Uterus (tissue), 4 donors: ENCODE results near the gene ATF6. TPM values are rescaled to one million over a fixed set of nuclear protein-coding genes. Genes with fewer than 3 reads are reported as not detected.
"Not testable (repeated sequence)": the region's sequence is repeated elsewhere in the genome, so short reads cannot be mapped to it uniquely, and the experiment has no call there.

Source experiments
- DNase-seq, 2 donors: peaks; one replicate each; pipeline ENCODE4 v3.0.0-alpha.2; 2019 to 2020
- H3K27ac ChIP-seq, 2 donors: fragments of 200-600 bp; sonication (generic); 1 replicate in 1 of 2; 2 replicates in 1 of 2; pipeline ENCODE4 v1.5.1; 2016 to 2018
- H3K27me3 ChIP-seq, 2 donors: fragments of 200-600 bp; sonication (generic); one replicate each; pipeline ENCODE4 v1.5.1; 2018 to 2019; ENCODE audit warnings: control low read depth in 1 of 2
- H3K36me3 ChIP-seq, 2 donors: fragments of 200-600 bp; sonication (generic); one replicate each; pipeline ENCODE4 v1.5.1; 2019; ENCODE audit warnings: control low read depth in 1 of 2
- H3K4me1 ChIP-seq, 2 donors: fragments of 200-600 bp; sonication (generic); one replicate each; pipeline ENCODE4 v1.5.1; 2018 to 2019; ENCODE audit warnings: control low read depth in 1 of 2
- H3K4me3 ChIP-seq, 2 donors: fragments of 200-600 bp; sonication (generic); 1 replicate in 1 of 2; 2 replicates in 1 of 2; pipeline ENCODE4 v1.5.1; 2018 to 2019; ENCODE audit warnings: mild to moderate bottlenecking in 1 of 2
- H3K9me3 ChIP-seq, 2 donors: fragments of 200-600 bp; sonication (generic); one replicate each; pipeline ENCODE4 v1.5.1; 2019; ENCODE audit warnings: control low read depth in 1 of 2
- POLR2A ChIP-seq, 2 donors: fragments of 450-650 bp; IDR thresholded peaks; one replicate each; pipeline ENCODE4 v1.6.1; 2016; ENCODE audit warnings: antibody characterized with exemption in 2 of 2, mild to moderate bottlenecking in 1 of 2, moderate library complexity in 1 of 2
- intact Hi-C: fragments of 100-400 bp; cut with DNase I; formaldehyde crosslinking; loops from one replicate; pipeline ENCODE4 v1.15.1; 2023; ENCODE audit warnings: low total_unique reads
- total RNA-seq, 4 donors: library from RNA; depleted of rRNA in 3 of 4; stranded (reverse); fragments of >200 nt in 3 of 4; gene quantifications; one replicate each; pipeline versions ENCODE4 v1.1.0 to v1.2.4, GENCODE V29; 2014 to 2023
- TF ChIP-seq, protein P1 (sequence below), 4 experiments: fragments of 200-600 bp in 2 of 4; fragments of 450-650 bp in 2 of 4; sonication (generic) in 2 of 4; IDR thresholded peaks; one replicate each; pipeline ENCODE4 v1.5.1; 2016 to 2019; ENCODE audit warnings: antibody characterized with exemption in 4 of 4, mild to moderate bottlenecking in 2 of 4, moderate library complexity in 1 of 4
- donor health status: DM: yes; HTN: yes; CAD: no.

ATF6 gene
- total RNA-seq, 4 donors from 2014 or later, result 16.2 to 37.7 (median 30.0) TPM

DNA sequence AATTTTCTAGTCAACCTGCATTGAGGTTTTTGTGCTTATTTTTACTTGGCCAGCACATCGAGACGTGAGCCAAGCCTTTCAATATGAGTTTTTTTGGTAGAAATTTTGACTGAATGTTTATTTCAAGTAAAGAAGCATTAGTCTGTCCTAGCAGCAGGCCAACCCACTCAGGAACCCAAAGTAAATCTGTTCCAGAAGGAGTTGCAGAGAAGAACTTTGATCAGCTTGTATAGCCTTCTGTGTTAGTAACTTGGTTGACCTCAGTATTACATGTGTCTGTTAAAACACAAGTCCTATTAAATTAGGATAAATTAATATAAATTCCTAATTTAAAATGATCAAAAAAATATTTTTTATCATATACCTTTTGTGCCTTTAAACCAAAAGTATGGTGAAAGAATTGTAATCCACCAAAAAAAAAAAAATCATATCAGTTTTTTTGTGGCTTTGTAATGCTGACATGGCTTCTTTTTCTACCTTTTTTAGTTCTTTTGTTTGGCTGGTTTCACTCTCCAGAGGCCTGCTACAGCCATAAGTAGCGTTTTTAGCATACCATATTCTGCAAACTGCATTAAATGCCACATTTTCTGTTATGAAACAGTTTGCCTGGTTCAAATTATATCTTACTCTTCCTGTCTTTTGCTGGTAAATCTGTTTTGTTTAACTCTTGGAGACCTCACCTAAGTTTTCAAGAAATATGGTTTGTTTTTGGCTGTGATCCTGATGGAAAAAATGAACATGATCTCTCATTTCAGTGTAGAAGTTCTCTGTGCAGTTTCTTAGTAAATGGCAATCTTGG, 39.5 kb downstream of the ATF6 start:
- no peak overlapping the region for H3K4me3 ChIP-seq
- no peak overlapping the region for H3K27ac ChIP-seq
- no peaks in the 10 kb centered on the region for H3K27me3 ChIP-seq
- intact Hi-C loops, result no loop called here
- H3K9me3 ChIP-seq, result no peaks in the 10 kb centered on the region
- no peaks in the 10 kb centered on the region for H3K4me1 ChIP-seq
- no peaks in the 10 kb centered on the region for H3K36me3 ChIP-seq
- DNase-seq, result no peak
- TF ChIP-seq, protein P1, sequence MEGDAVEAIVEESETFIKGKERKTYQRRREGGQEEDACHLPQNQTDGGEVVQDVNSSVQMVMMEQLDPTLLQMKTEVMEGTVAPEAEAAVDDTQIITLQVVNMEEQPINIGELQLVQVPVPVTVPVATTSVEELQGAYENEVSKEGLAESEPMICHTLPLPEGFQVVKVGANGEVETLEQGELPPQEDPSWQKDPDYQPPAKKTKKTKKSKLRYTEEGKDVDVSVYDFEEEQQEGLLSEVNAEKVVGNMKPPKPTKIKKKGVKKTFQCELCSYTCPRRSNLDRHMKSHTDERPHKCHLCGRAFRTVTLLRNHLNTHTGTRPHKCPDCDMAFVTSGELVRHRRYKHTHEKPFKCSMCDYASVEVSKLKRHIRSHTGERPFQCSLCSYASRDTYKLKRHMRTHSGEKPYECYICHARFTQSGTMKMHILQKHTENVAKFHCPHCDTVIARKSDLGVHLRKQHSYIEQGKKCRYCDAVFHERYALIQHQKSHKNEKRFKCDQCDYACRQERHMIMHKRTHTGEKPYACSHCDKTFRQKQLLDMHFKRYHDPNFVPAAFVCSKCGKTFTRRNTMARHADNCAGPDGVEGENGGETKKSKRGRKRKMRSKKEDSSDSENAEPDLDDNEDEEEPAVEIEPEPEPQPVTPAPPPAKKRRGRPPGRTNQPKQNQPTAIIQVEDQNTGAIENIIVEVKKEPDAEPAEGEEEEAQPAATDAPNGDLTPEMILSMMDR (IDR thresholded peaks at IDR 0.05), result no peak
- no peak for TF ChIP-seq POLR2A (IDR thresholded peaks at IDR 0.05)

DNA sequence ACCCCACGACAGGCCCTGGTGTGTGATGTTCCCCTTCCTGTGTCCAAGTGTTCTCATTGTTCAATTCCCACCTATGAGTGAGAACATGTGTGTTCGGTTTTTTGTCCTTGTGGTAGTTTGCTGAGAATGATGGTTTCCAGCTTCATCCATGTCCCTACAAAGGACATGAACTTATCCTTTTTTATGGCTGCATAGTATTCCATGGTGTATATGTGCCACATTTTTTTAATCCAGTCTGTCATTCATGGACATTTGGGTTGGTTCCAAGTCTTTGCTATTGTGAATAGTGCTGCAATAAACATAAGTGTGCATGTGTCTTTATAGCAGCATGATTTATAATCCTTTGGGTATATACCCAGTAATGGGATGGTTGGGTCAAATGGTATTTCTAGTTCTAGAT, 43.1 kb downstream of the ATF6 start:
- H3K27me3 ChIP-seq, H3K4me3 ChIP-seq, DNase-seq, H3K4me1 ChIP-seq, intact Hi-C loops, H3K36me3 ChIP-seq, H3K9me3 ChIP-seq, H3K27ac ChIP-seq: not testable (repeated sequence)

DNA sequence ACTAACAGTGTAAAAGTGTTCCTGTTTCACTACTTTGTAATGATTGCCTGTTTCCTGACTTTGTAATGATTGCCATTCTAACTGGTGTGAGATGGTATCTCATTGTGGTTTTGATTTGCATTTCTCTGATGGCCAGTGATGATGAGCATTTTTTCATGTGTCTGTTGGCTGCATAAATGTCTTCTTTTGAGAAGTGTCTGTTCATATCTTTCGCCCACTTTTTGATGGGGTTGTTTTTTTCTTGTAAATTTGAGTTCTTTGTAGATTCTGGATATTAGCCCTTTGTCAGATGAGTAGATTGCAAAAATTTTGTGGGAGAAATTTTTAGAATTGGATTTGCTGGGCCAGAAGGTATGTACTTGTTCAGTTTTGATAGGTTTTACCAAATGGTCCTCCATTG, 43.5 kb downstream of the ATF6 start:
- intact Hi-C loops, H3K27ac ChIP-seq, H3K36me3 ChIP-seq, H3K9me3 ChIP-seq, H3K27me3 ChIP-seq, DNase-seq, H3K4me3 ChIP-seq, H3K4me1 ChIP-seq: not testable (repeated sequence)

DNA sequence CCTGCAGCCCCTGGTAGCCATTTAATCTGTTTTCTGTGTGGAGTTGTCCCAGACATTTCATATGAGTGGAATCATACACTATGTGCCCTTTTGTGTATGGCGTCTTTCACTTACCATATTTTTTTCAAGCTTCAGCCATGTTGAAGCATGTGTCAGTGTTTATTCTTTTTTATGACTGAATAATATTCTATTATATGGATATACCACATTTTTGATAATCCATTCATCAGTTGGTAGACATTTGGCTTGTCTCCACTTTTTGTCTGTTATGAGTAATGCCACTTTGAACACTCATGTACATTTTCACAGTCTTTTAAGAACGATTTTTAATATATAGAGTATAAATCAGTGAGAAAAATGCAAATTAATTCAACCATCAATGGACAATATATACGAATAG, 44.7 kb downstream of the ATF6 start:
- Histone ChIP-seq H3K36me3 (no peaks in the 10 kb centered on the region), H3K9me3 (no peaks in the 10 kb centered on the region), H3K4me1 (no peaks in the 10 kb centered on the region), H3K27me3 (no peaks in the 10 kb centered on the region), H3K4me3 (no peak overlapping the region), H3K27ac (no peak overlapping the region)
- TF ChIP-seq, protein P1 (IDR thresholded peaks at IDR 0.05), result no peak
- no peak for TF ChIP-seq POLR2A (IDR thresholded peaks at IDR 0.05)
- intact Hi-C loops, result no loop called here
- DNase-seq, result no peak

DNA sequence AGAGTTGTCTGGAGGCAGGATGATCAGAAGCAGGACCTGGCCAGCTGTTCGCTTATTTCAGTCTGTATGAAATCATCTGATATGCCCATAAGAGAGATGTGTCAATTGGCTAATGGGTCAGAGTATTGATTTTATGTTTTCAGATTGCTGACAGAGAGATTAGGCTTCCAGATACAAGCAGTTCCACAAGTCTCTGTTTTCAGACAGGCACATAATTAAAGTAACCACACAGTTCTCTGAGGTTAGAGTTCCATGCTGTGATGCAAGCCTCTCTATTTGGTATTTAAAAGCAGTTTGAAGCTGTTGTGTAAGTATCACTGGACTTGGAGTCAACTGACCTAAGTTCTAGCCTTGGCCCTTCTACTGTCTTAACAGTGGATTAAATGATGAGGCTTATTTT, 50.1 kb downstream of the ATF6 start:
- TF ChIP-seq POLR2A (IDR thresholded peaks at IDR 0.05), result no peak
- TF ChIP-seq, protein P1 (IDR thresholded peaks at IDR 0.05), result no peak
- Histone ChIP-seq H3K9me3 (no peaks in the 10 kb centered on the region), H3K4me1 (no peaks in the 10 kb centered on the region), H3K27ac (no peak overlapping the region), H3K4me3 (no peak overlapping the region), H3K36me3 (no peaks in the 10 kb centered on the region), H3K27me3 (no peaks in the 10 kb centered on the region)
- intact Hi-C loops, result no loop called here
- no peak for DNase-seq

DNA sequence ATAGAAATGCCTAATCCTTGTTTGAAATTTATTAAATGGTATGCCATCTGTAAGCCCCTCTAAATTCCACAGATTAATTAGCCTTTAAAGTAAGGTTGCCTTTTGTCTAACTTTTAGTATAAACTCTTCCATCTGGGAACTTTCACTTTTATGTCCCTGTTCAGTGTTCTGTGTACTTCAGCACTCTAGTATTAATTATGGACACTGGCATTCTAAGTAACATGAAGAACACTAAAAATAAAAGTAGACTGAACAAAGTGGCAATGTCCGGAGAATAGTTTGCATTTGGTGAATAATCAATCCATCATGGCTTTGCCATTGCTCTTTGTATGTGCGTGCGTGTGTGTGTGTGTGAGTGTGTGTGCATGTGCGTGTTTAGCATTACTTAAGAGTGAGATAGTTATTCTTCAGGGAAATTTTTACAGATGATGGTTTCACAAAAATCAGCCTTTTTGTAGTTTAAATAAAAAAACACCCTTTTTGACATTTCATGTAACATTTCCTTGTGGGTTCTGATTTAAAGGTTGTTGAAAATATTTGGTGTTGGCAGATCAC, 51.1 kb downstream of the ATF6 start:
- no peak for DNase-seq
- H3K36me3 ChIP-seq, result no peaks in the 10 kb centered on the region
- no peak overlapping the region for H3K27ac ChIP-seq
- H3K27me3 ChIP-seq, result no peaks in the 10 kb centered on the region
- no peak overlapping the region for H3K4me3 ChIP-seq
- TF ChIP-seq, protein P1 (IDR thresholded peaks at IDR 0.05), result no peak
- no peak for TF ChIP-seq POLR2A (IDR thresholded peaks at IDR 0.05)
- intact Hi-C loops, result no loop called here
- H3K4me1 ChIP-seq, result no peaks in the 10 kb centered on the region
- no peaks in the 10 kb centered on the region for H3K9me3 ChIP-seq
